B cell (primary cell): ENCODE results near the gene GAD1. TPM values are rescaled to one million over a fixed set of nuclear protein-coding genes. Genes with fewer than 3 reads are reported as not detected.
A peak's percentile ranks its signal among the peaks of the same experiment; 100 is the strongest.

Experiments used
- ATAC-seq: fragments of 200-7000 bp; cut with Tn5 transposase; one replicate; pipeline ENCODE4 v1.10.0; 2021; ENCODE audit warnings: low read depth, mild to moderate bottlenecking, moderate number of reproducible peaks, moderate library complexity
- CTCF ChIA-PET: fragments of 350-600 bp; sonication (Branson Sonifier 250); formaldehyde crosslinking; loops from one replicate; lab custom pipeline; 2021; ENCODE audit warnings: antibody characterized with exemption, inconsistent platforms; lab: Charles Lee
- POLR2A ChIA-PET: fragments of 350-600 bp; sonication (Branson Sonifier 250); formaldehyde crosslinking; loops from one replicate; lab custom pipeline; 2021; ENCODE audit warnings: antibody characterized with exemption; lab: Charles Lee
- DNase-seq: peaks from one replicate; pipeline ENCODE4 v3.0.0; 2013
- H2AFZ ChIP-seq: 2 replicates; pipeline ENCODE4 v1.6.1; 2012; ENCODE audit warnings: mild to moderate bottlenecking, low read depth, low read length; ENCODE audit not compliant: insufficient read depth, poor library complexity, severe bottlenecking
- H3K27ac ChIP-seq, 2 donors: 1 replicate in 1 of 2; 2 replicates in 1 of 2; pipeline ENCODE4 v1.5.1; 2012 to 2013; ENCODE audit warnings: low read length in 2 of 2, mild to moderate bottlenecking in 2 of 2, moderate library complexity in 1 of 2
- H3K27me3 ChIP-seq, 4 experiments: fragments of 200-600 bp in 1 of 4; sonication (generic) in 1 of 4; replicated peaks in 1 of 4; 1 replicate in 2 of 4; 2 replicates in 2 of 4; pipeline versions ENCODE4 v1.6.1 to v1.7.0; 2013 to 2016; ENCODE audit warnings: low read length in 3 of 4, mild to moderate bottlenecking in 2 of 4, mixed read lengths in 1 of 4, moderate library complexity in 1 of 4; ENCODE audit not compliant: insufficient read depth in 4 of 4, control insufficient read depth in 3 of 4; ENCODE audit errors: control extremely low read depth in 1 of 4
- H3K36me3 ChIP-seq, 2 experiments: replicated peaks in 1 of 2; 1 replicate in 1 of 2; 2 replicates in 1 of 2; pipeline versions ENCODE4 v1.6.1 to v1.7.1; 2013; ENCODE audit warnings: low read length in 1 of 2; ENCODE audit not compliant: insufficient read depth in 2 of 2, control insufficient read depth in 1 of 2; ENCODE audit errors: control extremely low read depth in 1 of 2, extremely low read depth in 1 of 2
- H3K4me1 ChIP-seq, 2 donors: fragments of 200-600 bp in 1 of 2; sonication (generic) in 1 of 2; 1 replicate in 1 of 2; 2 replicates in 1 of 2; pipeline versions ENCODE4 v1.5.1 to v1.6.1; 2013 to 2017; ENCODE audit warnings: low read length in 2 of 2; ENCODE audit not compliant: control insufficient read depth in 2 of 2, insufficient read depth in 2 of 2
- H3K4me2 ChIP-seq: replicated peaks from 2 replicates; pipeline ENCODE3; 2012; ENCODE audit warnings: mild to moderate bottlenecking, low read depth, low read length; ENCODE audit not compliant: poor library complexity, severe bottlenecking
- H3K4me3 ChIP-seq, 5 experiments: fragments of 200-600 bp in 1 of 5; sonication (generic) in 1 of 5; 1 replicate in 3 of 5; 2 replicates in 2 of 5; pipeline versions ENCODE4 v1.5.1 to v1.7.0; 2011 to 2016; ENCODE audit warnings: low read length in 4 of 5, mild to moderate bottlenecking in 4 of 5, low read depth in 2 of 5, control low read depth in 1 of 5, moderate library complexity in 1 of 5; ENCODE audit not compliant: insufficient read depth in 1 of 5; ENCODE audit errors: control extremely low read depth in 1 of 5, extremely low read depth in 1 of 5
- H3K79me2 ChIP-seq: fragments of 200-600 bp; sonication (generic); one replicate; pipeline ENCODE4 v1.6.0; 2016; ENCODE audit warnings: low read length; ENCODE audit not compliant: control insufficient read depth, insufficient read depth
- H3K9ac ChIP-seq: fragments of 200-600 bp; sonication (generic); 2 replicates; pipeline ENCODE4 v1.6.1; 2017; ENCODE audit warnings: mild to moderate bottlenecking, low read length, moderate library complexity
- H3K9me3 ChIP-seq, 3 donors: one replicate each; pipeline versions ENCODE4 v1.6.1 to v1.7.1; 2013; ENCODE audit warnings: low read length in 2 of 3; ENCODE audit not compliant: control insufficient read depth in 2 of 3, insufficient read depth in 1 of 3; ENCODE audit errors: control extremely low read depth in 1 of 3
- H4K20me1 ChIP-seq: 2 replicates; pipeline ENCODE4 v1.6.0; 2012; ENCODE audit warnings: mild to moderate bottlenecking, low read length; ENCODE audit not compliant: insufficient read depth, control insufficient read depth, poor library complexity, severe bottlenecking
- H3K27ac Mint-ChIP-seq: one replicate; pipeline ENCODE4 v1.8.0; 2021; ENCODE audit warnings: mixed read lengths
- H3K27me3 Mint-ChIP-seq: one replicate; pipeline ENCODE4 v1.8.0; 2021; ENCODE audit warnings: mixed read lengths
- H3K4me1 Mint-ChIP-seq: one replicate; pipeline ENCODE4 v1.8.0; 2021; ENCODE audit warnings: mixed read lengths
- H3K4me3 Mint-ChIP-seq: one replicate; pipeline ENCODE4 v1.8.0; 2021; ENCODE audit warnings: mixed read lengths
- H3K9me3 Mint-ChIP-seq: one replicate; pipeline ENCODE4 v1.8.0; 2022; ENCODE audit warnings: mixed read lengths; ENCODE audit not compliant: insufficient read depth
- CTCF ChIP-seq: fragments of 200-600 bp; IDR thresholded peaks from one replicate; pipeline ENCODE4 v1.8.0; 2022; ENCODE audit warnings: antibody characterized with exemption, mild to moderate bottlenecking
- EZH2 ChIP-seq: IDR thresholded peaks from 2 replicates; pipeline ENCODE4 v1.6.1; 2012; ENCODE audit warnings: borderline replicate concordance, low read depth, mild to moderate bottlenecking, moderate library complexity, low read length; ENCODE audit not compliant: insufficient read depth, poor library complexity, severe bottlenecking
- WGBS: methylation state at CpG from one replicate; pipeline ENCODE4 v1.1.5; 2013; ENCODE audit warnings: missing lambda C conversion rate; ENCODE audit not compliant: insufficient coverage; 5-methylcytosine and 5-hydroxymethylcytosine counted together
- intact Hi-C: fragments of 100-400 bp; cut with micrococcal nuclease; formaldehyde crosslinking; loops from one replicate; pipeline ENCODE4 v1.10.0; 2022
- polyA plus RNA-seq: library from polyadenylated mRNA; depleted of rRNA; stranded (reverse); fragments of >200 nt; gene quantifications from 2 replicates; pipeline ENCODE4 v1.2.3, GENCODE V29; 2012
- total RNA-seq, 2 donors: library from RNA; stranded (reverse); fragments of 120-200 nt in 1 of 2; gene quantifications; 1 replicate in 1 of 2; 2 replicates in 1 of 2; pipeline versions ENCODE4 v1.2.3 to v1.2.4, GENCODE V29; 2013 to 2022

Gene GAD1
- total and polyA plus RNA-seq, 2 donors (not counting 1 experiment from before 2014, with no cell fraction given) = not detected

- Histone ChIP-seq H3K9ac (peak overlapping the region; percentile 64), H3K27ac (no peak overlapping the region), H3K79me2 (no peaks in the 10 kb centered on the region), H4K20me1 (no peaks in the 10 kb centered on the region), H3K36me3 (no peaks in the 10 kb centered on the region), H3K27me3 (peaks cover 0 to 3% (median 0%) of the 10 kb centered on the region in 4 experiments), H2AFZ (peak overlapping the region; percentile 92), H3K9me3 (no peaks in the 10 kb centered on the region), H3K4me3 (peak overlapping the region in 4 of 5 experiments; percentile 8 to 46 (median 20)), H3K4me2 (peak overlapping the region; percentile 69), H3K4me1 (peaks cover 5 to 8% of the 10 kb centered on the region in 2 donors)
- no peaks in the 10 kb centered on the region for H3K9me3 Mint-ChIP-seq
- ChIA-PET POLR2A (no interaction called here), CTCF (interaction anchor here (0.9 to 5.6 kb wide), 14 partner anchors 8 to 548 kb away, joined by 3 to 32 read pairs (median 6); partner anchors contain the start of gene GORASP2)
- intact Hi-C loops = no loop called here
- peak overlapping the region; percentile 67 for H3K4me3 Mint-ChIP-seq
- ATAC-seq (peak; percentile 70), DNase-seq (peak; percentile 71)
- peaks cover 9% of the 10 kb centered on the region for H3K4me1 Mint-ChIP-seq
- H3K27me3 Mint-ChIP-seq = peaks cover 15% of the 10 kb centered on the region
- TF ChIP-seq EZH2 (no peak), CTCF (peak; percentile 85)
- H3K27ac Mint-ChIP-seq = no peak overlapping the region
- WGBS = 21% methylated on average over 13 of the region's 13 CpGs
These were observed 56.5 kb downstream of the GAD1 start for GRCh38 chr2:170873035-170873692.

GRCh38 chr2:170878066-170878465, 61.4 kb downstream of the GAD1 start:
- Histone ChIP-seq H4K20me1 (no peaks in the 10 kb centered on the region), H3K27me3 (no peaks in the 10 kb centered on the region), H3K4me2 (peak overlapping the region; percentile 45), H3K9me3 (no peaks in the 10 kb centered on the region), H3K4me3 (no peak overlapping the region), H3K27ac (no peak overlapping the region), H2AFZ (peak overlapping the region; percentile 73), H3K4me1 (peaks cover 7 to 9% of the 10 kb centered on the region in 2 donors), H3K36me3 (no peaks in the 10 kb centered on the region), H3K79me2 (no peaks in the 10 kb centered on the region), H3K9ac (peak overlapping the region; percentile 20)
- Mint-ChIP-seq H3K9me3 (no peaks in the 10 kb centered on the region), H3K4me3 (peak overlapping the region; percentile 68), H3K4me1 (peaks cover 11% of the 10 kb centered on the region), H3K27me3 (peaks cover 12% of the 10 kb centered on the region), H3K27ac (no peak overlapping the region)
- no peak for DNase-seq
- POLR2A ChIA-PET = no interaction called here
- no peak for ATAC-seq
- CTCF ChIA-PET = interaction anchor here (1.4 kb wide), 1 partner anchor 39 kb away, joined by 3 read pairs; no protein-coding TSS in a partner anchor
- TF ChIP-seq CTCF = no peak
- intact Hi-C loops = no loop called here
